NK-92 (cell line): ENCODE data around the gene OSBPL10.

ENCODE experiments used
- DNase-seq: peaks from one replicate; lab custom pipeline; 2025; ENCODE audit not compliant: unreplicated experiment; lab: John Stamatoyannopoulos, UW

The OSBPL10 gene

GRCh38 chr3:31687020-31687802 is 293.9 kb downstream of the OSBPL10 start:
- DNase-seq: no peak

GRCh38 chr3:31680072-31680870 is 300.8 kb downstream of the OSBPL10 start:
- DNase-seq: no peak

- DNase-seq: no peak
Observed at GRCh38 chr3:31676556-31676955, 304.5 kb downstream of the OSBPL10 start.

GRCh38 chr3:31673950-31674349 is 307.1 kb downstream of the OSBPL10 start:
- no peak for DNase-seq

- DNase-seq: no peak
Observed at GRCh38 chr3:31671976-31672375, 309.1 kb downstream of the OSBPL10 start.

- DNase-seq: no peak
Observed at GRCh38 chr3:31671451-31671850, 309.6 kb downstream of the OSBPL10 start.

GRCh38 chr3:31670722-31671121 is 310.3 kb downstream of the OSBPL10 start:
- DNase-seq: no peak

- no peak for DNase-seq
Observed at GRCh38 chr3:31670136-31670535, 310.9 kb downstream of the OSBPL10 start.

- no peak for DNase-seq
Observed at GRCh38 chr3:31668242-31668641, 312.8 kb downstream of the OSBPL10 start.

GRCh38 chr3:31667582-31667981 is 313.5 kb downstream of the OSBPL10 start:
- no peak for DNase-seq

- DNase-seq: no peak
Observed at GRCh38 chr3:31664031-31664430, 317.0 kb downstream of the OSBPL10 start.

- no peak for DNase-seq
Observed at GRCh38 chr3:31661993-31662670, 318.9 kb downstream of the OSBPL10 start.

GRCh38 chr3:31661286-31661685 is 319.8 kb downstream of the OSBPL10 start:
- no peak for DNase-seq

- DNase-seq: no peak
Observed at GRCh38 chr3:31659246-31659645, 321.8 kb downstream of the OSBPL10 start.

GRCh38 chr3:31654998-31655397 is 326.1 kb downstream of the OSBPL10 start:
- DNase-seq: no peak

GRCh38 chr3:31653464-31653863 is 327.6 kb downstream of the OSBPL10 start:
- DNase-seq: no peak

GRCh38 chr3:31652296-31652695 is 328.8 kb downstream of the OSBPL10 start:
- DNase-seq: no peak

GRCh38 chr3:31648286-31648968 is 332.6 kb downstream of the OSBPL10 start:
- DNase-seq: no peak

GRCh38 chr3:31645256-31645655 is 335.8 kb downstream of the OSBPL10 start:
- DNase-seq: no peak

- DNase-seq: no peak
Observed at GRCh38 chr3:31639828-31640227, 341.2 kb downstream of the OSBPL10 start.
